ENCODE results near the gene DENND6B. TPM values are rescaled to one million over a fixed set of nuclear protein-coding genes. Genes with fewer than 3 reads are reported as not detected.

The DENND6B gene
- total and polyA plus RNA-seq, 2 experiments from 2014 or later: 0.71 to 1.3 TPM

GRCh38 chr22:50269970-50270665 lies 56.7 kb downstream of the DENND6B start, which contains the start of gene MAPK11:
Gene MAPK11, minus strand, starts transcription at chr22:50270380. Its CDS starts 88 bp downstream, at chr22:50270292.
- H3K4me3 Mint-ChIP-seq: peak within 1 kb of the TSS; percentile 60
- peak; percentile 4 for ATAC-seq
- no peak within 1 kb of the TSS for H3K27ac Mint-ChIP-seq
- peak within 1 kb of the TSS; percentile 86 for H3K4me2 ChIP-seq
- no peak for DNase-seq (ENCODE audit: low spot score)
- H3K79me2 ChIP-seq (replicated peaks; ENCODE audit: insufficient read depth): no peaks in the 10 kb centered on the region
- H3K27me3 Mint-ChIP-seq (ENCODE audit: insufficient read depth, low read depth, poor library complexity): peaks cover 43% of the 10 kb centered on the region
- H3K4me1 ChIP-seq (ENCODE audit: insufficient read depth): peaks cover 6% of the 10 kb centered on the region; the same call in 1 of the 2 replicates
- H3F3A ChIP-seq (replicated peaks; ENCODE audit: low read depth): peaks cover 8% of the 10 kb centered on the region; the same call in 1 of the 2 replicates
- H3K9me3 Mint-ChIP-seq: no peaks in the 10 kb centered on the region; the same call in 1 of the 3 replicates
- no peaks in the 10 kb centered on the region for H3K36me3 ChIP-seq (ENCODE audit: insufficient read depth)
- no peak within 1 kb of the TSS for H3K27ac ChIP-seq (ENCODE audit: low read depth)
- H3K36me3 Mint-ChIP-seq (ENCODE audit: low read depth): peaks cover 11% of the 10 kb centered on the region
- H4K20me1 ChIP-seq (replicated peaks; ENCODE audit: insufficient read depth): no peaks in the 10 kb centered on the region; the same call in 1 of the 2 replicates
- H2AFZ ChIP-seq: no peak within 1 kb of the TSS
- peak within 1 kb of the TSS; percentile 63 for H3K4me3 ChIP-seq
- H3K27me3 ChIP-seq (ENCODE audit: insufficient read depth): peaks cover 61% of the 10 kb centered on the region
- H3K4me1 Mint-ChIP-seq: peaks cover 4% of the 10 kb centered on the region; the same call in 1 of the 3 replicates
- no peak for TF ChIP-seq POLR2AphosphoS5 (IDR thresholded peaks at IDR 0.05; ENCODE audit: low read depth)
- TF ChIP-seq STAT1 (IDR thresholded peaks at IDR 0.05; ENCODE audit: unreplicated experiment): no peak
- no peak for TF ChIP-seq ZNF114 (CRISPR knock-in tag; IDR thresholded peaks at IDR 0.05)
- TF ChIP-seq CTCF (conservative IDR thresholded peaks at IDR 0.05; ENCODE audit: low read depth in 2 of 2): no peak
- TF ChIP-seq CREB1 (CRISPR knock-in tag; IDR thresholded peaks at IDR 0.05; ENCODE audit: low read depth): no peak
- H3K9me2 ChIP-seq (ENCODE audit: insufficient read depth): no peaks in the 10 kb centered on the region

DNA sequence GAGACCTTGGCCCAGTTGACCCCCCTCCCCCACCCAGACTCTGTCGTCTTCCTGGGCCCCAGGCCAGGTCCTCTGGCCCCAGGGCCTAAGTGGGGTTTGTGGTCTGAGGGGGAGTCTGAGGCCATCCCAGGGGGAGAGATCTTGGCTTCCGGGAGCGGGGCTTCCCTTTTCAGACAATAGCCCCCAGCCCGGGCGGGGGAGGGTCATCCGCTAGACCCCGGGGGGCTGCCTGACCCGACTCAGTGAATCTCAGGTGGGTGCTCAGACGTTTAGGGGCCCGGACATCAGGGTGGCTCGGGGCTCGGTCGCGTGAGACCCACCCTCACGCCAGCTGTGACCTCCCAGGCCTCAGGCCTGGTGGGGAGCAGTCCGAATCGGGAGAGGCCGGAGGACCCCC lies 57.2 kb downstream of the DENND6B start:
- Histone ChIP-seq H3F3A (replicated peaks; ENCODE audit: low read depth) (peaks cover 8% of the 10 kb centered on the region; the same call in 1 of the 2 replicates), H3K36me3 (ENCODE audit: insufficient read depth) (no peaks in the 10 kb centered on the region), H3K4me3 (peak overlapping the region; percentile 63), H3K27ac (ENCODE audit: low read depth) (no peak overlapping the region), H3K9me2 (ENCODE audit: insufficient read depth) (no peaks in the 10 kb centered on the region), H2AFZ (no peak overlapping the region), H3K4me2 (peak overlapping the region; percentile 76), H3K27me3 (ENCODE audit: insufficient read depth) (peaks cover 61% of the 10 kb centered on the region), H3K4me1 (ENCODE audit: insufficient read depth) (peaks cover 6% of the 10 kb centered on the region; the same call in 1 of the 2 replicates), H4K20me1 (replicated peaks; ENCODE audit: insufficient read depth) (no peaks in the 10 kb centered on the region; the same call in 1 of the 2 replicates), H3K79me2 (replicated peaks; ENCODE audit: insufficient read depth) (no peaks in the 10 kb centered on the region)
- Mint-ChIP-seq H3K36me3 (ENCODE audit: low read depth) (peaks cover 7% of the 10 kb centered on the region; the same call in 2 of the 3 replicates), H3K27ac (no peak overlapping the region), H3K9me3 (no peaks in the 10 kb centered on the region), H3K4me1 (peaks cover 4% of the 10 kb centered on the region; the same call in 1 of the 3 replicates), H3K27me3 (ENCODE audit: insufficient read depth, low read depth, poor library complexity) (peaks cover 43% of the 10 kb centered on the region), H3K4me3 (peak overlapping the region; percentile 60)
- peak; percentile 49 for TF ChIP-seq EZH2 (IDR thresholded peaks at IDR 0.05; ENCODE audit: low read depth, unreplicated experiment)
- TF ChIP-seq ZNF114 (CRISPR knock-in tag; IDR thresholded peaks at IDR 0.05): no peak
- ATAC-seq (no peak), DNase-seq (ENCODE audit: low spot score) (no peak)

DNA sequence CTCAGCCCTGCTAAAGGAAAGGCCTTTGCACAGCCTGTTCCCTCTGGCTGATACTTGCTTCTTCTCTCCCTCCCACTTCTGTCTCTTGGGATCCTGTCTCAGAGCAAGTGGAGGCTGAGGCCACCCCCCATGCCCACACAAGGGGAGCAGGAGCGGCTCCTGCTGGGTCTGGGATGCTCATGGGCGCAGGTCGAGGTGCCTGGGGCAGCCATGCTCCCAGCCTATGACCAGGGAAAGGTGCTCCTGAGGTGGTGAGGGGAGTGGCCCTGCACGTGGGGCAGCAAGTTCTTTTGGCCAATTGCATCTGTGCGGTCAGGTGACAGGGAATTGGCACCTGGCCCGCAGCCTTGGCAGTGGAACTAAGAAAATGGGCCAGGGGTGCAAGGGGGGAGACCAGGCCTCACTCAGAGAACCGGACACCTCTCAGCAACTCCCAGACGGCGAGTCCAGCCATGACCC lies 58.1 kb downstream of the DENND6B start:
- H3K4me3 ChIP-seq: no peak overlapping the region
- peaks cover 61% of the 10 kb centered on the region for H3K27me3 ChIP-seq (ENCODE audit: insufficient read depth)
- H3K36me3 ChIP-seq (ENCODE audit: insufficient read depth): no peaks in the 10 kb centered on the region
- H2AFZ ChIP-seq: no peak overlapping the region
- Mint-ChIP-seq H3K36me3 (ENCODE audit: low read depth) (peaks cover under 1% of the 10 kb centered on the region; the same call in 2 of the 3 replicates), H3K27me3 (ENCODE audit: insufficient read depth, low read depth, poor library complexity) (peaks cover 41% of the 10 kb centered on the region), H3K4me3 (no peak overlapping the region; the same call in 2 of the 3 replicates), H3K27ac (no peak overlapping the region), H3K4me1 (peaks cover 4% of the 10 kb centered on the region; the same call in 1 of the 3 replicates), H3K9me3 (no peaks in the 10 kb centered on the region)
- peaks cover 6% of the 10 kb centered on the region; the same call in 1 of the 2 replicates for H3K4me1 ChIP-seq (ENCODE audit: insufficient read depth)
- H4K20me1 ChIP-seq (replicated peaks; ENCODE audit: insufficient read depth): no peaks in the 10 kb centered on the region; the same call in 1 of the 2 replicates
- no peaks in the 10 kb centered on the region for H3K79me2 ChIP-seq (replicated peaks; ENCODE audit: insufficient read depth)
- DNase-seq (ENCODE audit: low spot score) (no peak), ATAC-seq (no peak)
- no peak for TF ChIP-seq EZH2phosphoT487 (IDR thresholded peaks at IDR 0.05; ENCODE audit: unreplicated experiment)
- no peaks in the 10 kb centered on the region for H3K9me2 ChIP-seq (ENCODE audit: insufficient read depth)
- H3K4me2 ChIP-seq: no peak overlapping the region
- peaks cover 8% of the 10 kb centered on the region; the same call in 1 of the 2 replicates for H3F3A ChIP-seq (replicated peaks; ENCODE audit: low read depth)
- no peak overlapping the region for H3K27ac ChIP-seq (ENCODE audit: low read depth)

Data from GM23338 (cell line).